ENCODE results near the gene POGLUT2.

DNA sequence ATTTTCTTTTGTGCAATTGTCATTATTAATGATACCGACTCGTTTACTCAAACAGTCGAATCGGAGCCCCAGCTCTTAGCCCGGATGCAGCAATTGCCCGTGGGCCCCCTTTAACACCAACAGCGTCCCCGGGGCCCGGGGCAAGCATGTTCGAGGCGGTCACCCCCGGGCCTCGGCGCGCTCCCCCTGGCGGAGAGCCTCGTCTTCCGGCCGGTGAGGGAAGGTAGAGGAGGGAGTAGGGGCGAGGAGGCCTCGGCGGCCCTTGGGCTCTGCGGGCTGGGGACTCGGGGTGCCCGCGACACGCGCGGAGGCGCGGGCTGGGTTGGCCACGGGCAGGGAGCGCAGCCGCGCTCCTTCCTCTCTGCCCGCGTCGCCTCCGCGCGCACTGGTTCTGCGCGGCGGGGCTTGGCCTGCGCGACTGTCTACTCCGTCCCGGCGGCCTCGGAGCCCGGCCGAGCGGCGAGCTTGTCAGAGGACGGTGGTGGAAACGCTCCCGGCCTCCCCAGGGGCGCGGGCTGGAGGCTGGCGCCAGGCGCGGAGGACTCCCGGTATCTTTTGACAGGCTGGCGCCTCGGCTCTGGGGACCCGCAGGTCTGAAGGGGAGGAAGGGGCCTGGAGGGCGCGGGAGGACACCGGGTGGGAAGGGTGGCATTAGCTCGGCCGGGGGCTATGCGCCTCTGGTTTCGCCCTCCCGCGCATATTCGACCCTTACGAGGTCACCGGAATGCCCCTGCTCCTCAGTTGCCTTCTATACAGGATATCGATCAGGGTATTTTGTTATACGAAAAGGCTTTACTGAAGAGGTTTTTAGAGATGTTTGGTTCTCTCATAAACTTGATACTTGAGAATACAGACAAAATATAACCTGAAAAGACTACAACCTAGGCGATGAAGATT lies 1.6 kb upstream of the POGLUT2 start:
- TF ChIP-seq, protein P1, sequence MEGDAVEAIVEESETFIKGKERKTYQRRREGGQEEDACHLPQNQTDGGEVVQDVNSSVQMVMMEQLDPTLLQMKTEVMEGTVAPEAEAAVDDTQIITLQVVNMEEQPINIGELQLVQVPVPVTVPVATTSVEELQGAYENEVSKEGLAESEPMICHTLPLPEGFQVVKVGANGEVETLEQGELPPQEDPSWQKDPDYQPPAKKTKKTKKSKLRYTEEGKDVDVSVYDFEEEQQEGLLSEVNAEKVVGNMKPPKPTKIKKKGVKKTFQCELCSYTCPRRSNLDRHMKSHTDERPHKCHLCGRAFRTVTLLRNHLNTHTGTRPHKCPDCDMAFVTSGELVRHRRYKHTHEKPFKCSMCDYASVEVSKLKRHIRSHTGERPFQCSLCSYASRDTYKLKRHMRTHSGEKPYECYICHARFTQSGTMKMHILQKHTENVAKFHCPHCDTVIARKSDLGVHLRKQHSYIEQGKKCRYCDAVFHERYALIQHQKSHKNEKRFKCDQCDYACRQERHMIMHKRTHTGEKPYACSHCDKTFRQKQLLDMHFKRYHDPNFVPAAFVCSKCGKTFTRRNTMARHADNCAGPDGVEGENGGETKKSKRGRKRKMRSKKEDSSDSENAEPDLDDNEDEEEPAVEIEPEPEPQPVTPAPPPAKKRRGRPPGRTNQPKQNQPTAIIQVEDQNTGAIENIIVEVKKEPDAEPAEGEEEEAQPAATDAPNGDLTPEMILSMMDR (IDR thresholded peaks at IDR 0.05): no peak
- TF ChIP-seq POLR2A (IDR thresholded peaks at IDR 0.05): no peak
